Measurements from ENCODE around the gene PRRG2. TPM values are rescaled to one million over a fixed set of nuclear protein-coding genes. Genes with fewer than 3 reads are reported as not detected.
A peak's percentile ranks its signal among the peaks of the same experiment; 100 is the strongest.

PRRG2 gene
- total and polyA plus RNA-seq, 2 of the 13 experiments (the other 11 are each of a cell fraction or from before 2014, with no cell fraction given), result 0.66 to 0.82 TPM

DNA sequence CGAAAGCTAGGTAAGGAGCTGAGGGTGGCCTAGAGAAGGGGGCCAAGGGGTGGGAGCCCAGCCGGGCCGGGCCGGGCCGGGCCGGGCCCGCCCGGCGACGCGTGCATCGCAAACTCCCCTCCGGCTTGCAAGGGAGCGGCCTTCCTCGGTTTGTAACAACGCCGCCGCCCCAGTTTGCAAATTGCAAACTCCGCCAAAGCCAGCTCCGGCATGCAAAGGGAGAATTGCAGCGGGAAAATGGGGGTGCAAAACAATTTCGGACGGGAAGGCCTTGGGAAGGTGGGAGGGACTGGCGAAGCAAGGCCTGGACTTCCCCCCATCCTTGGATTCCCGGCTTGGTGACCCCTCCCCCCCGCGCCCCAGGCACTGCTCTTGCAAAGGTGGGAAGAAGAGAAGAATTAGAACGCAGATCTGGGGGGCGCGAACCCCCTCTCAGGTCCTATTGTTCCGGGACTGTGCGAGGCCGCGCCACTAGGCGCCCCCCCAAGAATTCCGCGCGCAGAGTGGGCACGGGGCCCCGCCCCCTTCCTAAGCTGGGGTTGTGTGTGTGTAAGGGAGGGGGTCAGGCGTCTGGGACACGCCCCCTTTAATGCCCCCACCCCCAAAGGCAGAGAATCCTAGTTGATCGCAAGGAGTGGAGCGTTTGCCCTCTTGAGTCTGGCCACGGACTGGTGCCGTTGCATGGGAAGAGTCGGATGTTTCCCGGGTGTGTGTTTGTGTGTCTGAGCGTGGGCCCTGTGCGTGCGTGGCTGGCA, 10.8 kb downstream of the PRRG2 start (continued):
- TF ChIP-seq GFI1 (CRISPR knock-in tag; IDR thresholded peaks at IDR 0.05; ENCODE audit: borderline replicate concordance) (no peak), ZNF841 (CRISPR knock-in tag; IDR thresholded peaks at IDR 0.05; ENCODE audit: borderline replicate concordance) (no peak), NCOA1 (CRISPR knock-in tag; IDR thresholded peaks at IDR 0.05) (no peak), ZNF232 (CRISPR knock-in tag; IDR thresholded peaks at IDR 0.05; ENCODE audit: borderline replicate concordance) (0 out of 2 replicates have a peak, but pooled peaks have one; percentile 34), ZSCAN12 (CRISPR knock-in tag; IDR thresholded peaks at IDR 0.05) (no peak), ZNF598 (CRISPR knock-in tag; IDR thresholded peaks at IDR 0.05; ENCODE audit: borderline replicate concordance) (no peak), ZNF674 (CRISPR knock-in tag; IDR thresholded peaks at IDR 0.05; ENCODE audit: low read depth) (no peak), MEIS1 (CRISPR knock-in tag; IDR thresholded peaks at IDR 0.05; ENCODE audit: borderline replicate concordance) (no peak), MTF2 (CRISPR knock-in tag; IDR thresholded peaks at IDR 0.05; ENCODE audit: borderline replicate concordance) (no peak), ZNF564 (CRISPR knock-in tag; IDR thresholded peaks at IDR 0.05) (no peak), PHF8 (CRISPR knock-in tag; IDR thresholded peaks at IDR 0.05) (peak; percentile 71), SPEN (CRISPR knock-in tag; IDR thresholded peaks at IDR 0.05; ENCODE audit: low read depth) (no peak), ARNT2 (CRISPR knock-in tag; IDR thresholded peaks at IDR 0.05; ENCODE audit: low read depth) (no peak)
- TF ChIP-seq, protein P1, sequence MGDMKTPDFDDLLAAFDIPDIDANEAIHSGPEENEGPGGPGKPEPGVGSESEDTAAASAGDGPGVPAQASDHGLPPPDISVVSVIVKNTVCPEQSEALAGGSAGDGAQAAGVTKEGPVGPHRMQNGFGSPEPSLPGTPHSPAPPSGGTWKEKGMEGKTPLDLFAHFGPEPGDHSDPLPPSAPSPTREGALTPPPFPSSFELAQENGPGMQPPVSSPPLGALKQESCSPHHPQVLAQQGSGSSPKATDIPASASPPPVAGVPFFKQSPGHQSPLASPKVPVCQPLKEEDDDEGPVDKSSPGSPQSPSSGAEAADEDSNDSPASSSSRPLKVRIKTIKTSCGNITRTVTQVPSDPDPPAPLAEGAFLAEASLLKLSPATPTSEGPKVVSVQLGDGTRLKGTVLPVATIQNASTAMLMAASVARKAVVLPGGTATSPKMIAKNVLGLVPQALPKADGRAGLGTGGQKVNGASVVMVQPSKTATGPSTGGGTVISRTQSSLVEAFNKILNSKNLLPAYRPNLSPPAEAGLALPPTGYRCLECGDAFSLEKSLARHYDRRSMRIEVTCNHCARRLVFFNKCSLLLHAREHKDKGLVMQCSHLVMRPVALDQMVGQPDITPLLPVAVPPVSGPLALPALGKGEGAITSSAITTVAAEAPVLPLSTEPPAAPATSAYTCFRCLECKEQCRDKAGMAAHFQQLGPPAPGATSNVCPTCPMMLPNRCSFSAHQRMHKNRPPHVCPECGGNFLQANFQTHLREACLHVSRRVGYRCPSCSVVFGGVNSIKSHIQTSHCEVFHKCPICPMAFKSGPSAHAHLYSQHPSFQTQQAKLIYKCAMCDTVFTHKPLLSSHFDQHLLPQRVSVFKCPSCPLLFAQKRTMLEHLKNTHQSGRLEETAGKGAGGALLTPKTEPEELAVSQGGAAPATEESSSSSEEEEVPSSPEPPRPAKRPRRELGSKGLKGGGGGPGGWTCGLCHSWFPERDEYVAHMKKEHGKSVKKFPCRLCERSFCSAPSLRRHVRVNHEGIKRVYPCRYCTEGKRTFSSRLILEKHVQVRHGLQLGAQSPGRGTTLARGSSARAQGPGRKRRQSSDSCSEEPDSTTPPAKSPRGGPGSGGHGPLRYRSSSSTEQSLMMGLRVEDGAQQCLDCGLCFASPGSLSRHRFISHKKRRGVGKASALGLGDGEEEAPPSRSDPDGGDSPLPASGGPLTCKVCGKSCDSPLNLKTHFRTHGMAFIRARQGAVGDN (CRISPR knock-in tag; IDR thresholded peaks at IDR 0.05), result peak; percentile 52
- TF ChIP-seq, protein P2, sequence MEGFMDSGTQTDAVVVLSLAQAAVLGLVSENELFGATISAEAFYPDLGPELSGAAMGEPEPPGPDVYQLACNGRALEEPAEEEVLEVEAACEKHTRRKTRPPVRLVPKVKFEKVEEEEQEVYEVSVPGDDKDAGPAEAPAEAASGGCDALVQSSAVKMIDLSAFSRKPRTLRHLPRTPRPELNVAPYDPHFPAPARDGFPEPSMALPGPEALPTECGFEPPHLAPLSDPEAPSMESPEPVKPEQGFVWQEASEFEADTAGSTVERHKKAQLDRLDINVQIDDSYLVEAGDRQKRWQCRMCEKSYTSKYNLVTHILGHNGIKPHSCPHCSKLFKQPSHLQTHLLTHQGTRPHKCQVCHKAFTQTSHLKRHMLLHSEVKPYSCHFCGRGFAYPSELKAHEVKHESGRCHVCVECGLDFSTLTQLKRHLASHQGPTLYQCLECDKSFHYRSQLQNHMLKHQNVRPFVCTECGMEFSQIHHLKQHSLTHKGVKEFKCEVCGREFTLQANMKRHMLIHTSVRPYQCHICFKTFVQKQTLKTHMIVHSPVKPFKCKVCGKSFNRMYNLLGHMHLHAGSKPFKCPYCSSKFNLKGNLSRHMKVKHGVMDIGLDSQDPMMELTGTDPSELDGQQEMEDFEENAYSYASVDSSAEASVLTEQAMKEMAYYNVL (CRISPR knock-in tag; IDR thresholded peaks at IDR 0.05; ENCODE audit: borderline replicate concordance), result peak; percentile 30; the same call in 1 of the 2 replicates
- TF ChIP-seq, protein P3, sequence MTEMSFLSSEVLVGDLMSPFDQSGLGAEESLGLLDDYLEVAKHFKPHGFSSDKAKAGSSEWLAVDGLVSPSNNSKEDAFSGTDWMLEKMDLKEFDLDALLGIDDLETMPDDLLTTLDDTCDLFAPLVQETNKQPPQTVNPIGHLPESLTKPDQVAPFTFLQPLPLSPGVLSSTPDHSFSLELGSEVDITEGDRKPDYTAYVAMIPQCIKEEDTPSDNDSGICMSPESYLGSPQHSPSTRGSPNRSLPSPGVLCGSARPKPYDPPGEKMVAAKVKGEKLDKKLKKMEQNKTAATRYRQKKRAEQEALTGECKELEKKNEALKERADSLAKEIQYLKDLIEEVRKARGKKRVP (CRISPR knock-in tag; IDR thresholded peaks at IDR 0.05), result no peak
- TF ChIP-seq, protein P4, sequence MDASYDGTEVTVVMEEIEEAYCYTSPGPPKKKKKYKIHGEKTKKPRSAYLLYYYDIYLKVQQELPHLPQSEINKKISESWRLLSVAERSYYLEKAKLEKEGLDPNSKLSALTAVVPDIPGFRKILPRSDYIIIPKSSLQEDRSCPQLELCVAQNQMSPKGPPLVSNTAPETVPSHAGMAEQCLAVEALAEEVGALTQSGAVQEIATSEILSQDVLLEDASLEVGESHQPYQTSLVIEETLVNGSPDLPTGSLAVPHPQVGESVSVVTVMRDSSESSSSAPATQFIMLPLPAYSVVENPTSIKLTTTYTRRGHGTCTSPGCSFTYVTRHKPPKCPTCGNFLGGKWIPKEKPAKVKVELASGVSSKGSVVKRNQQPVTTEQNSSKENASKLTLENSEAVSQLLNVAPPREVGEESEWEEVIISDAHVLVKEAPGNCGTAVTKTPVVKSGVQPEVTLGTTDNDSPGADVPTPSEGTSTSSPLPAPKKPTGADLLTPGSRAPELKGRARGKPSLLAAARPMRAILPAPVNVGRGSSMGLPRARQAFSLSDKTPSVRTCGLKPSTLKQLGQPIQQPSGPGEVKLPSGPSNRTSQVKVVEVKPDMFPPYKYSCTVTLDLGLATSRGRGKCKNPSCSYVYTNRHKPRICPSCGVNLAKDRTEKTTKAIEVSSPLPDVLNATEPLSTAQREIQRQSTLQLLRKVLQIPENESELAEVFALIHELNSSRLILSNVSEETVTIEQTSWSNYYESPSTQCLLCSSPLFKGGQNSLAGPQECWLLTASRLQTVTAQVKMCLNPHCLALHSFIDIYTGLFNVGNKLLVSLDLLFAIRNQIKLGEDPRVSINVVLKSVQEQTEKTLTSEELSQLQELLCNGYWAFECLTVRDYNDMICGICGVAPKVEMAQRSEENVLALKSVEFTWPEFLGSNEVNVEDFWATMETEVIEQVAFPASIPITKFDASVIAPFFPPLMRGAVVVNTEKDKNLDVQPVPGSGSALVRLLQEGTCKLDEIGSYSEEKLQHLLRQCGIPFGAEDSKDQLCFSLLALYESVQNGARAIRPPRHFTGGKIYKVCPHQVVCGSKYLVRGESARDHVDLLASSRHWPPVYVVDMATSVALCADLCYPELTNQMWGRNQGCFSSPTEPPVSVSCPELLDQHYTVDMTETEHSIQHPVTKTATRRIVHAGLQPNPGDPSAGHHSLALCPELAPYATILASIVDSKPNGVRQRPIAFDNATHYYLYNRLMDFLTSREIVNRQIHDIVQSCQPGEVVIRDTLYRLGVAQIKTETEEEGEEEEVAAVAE (CRISPR knock-in tag; IDR thresholded peaks at IDR 0.05; ENCODE audit: borderline replicate concordance), result no peak

Measured in HepG2 (cell line).